K562 (cell line): ENCODE data around the gene SLCO2B1. TPM values are rescaled to one million over a fixed set of nuclear protein-coding genes. Genes with fewer than 3 reads are reported as not detected.

ENCODE experiments used
- ATAC-seq: fragments of 200-7000 bp; cut with Tn5 transposase; 3 replicates; pipeline ENCODE4 v1.9.1; 2020; ENCODE audit warnings: moderate library complexity
- BruUV-seq: library from RNA; stranded (reverse); fragments of 400-500 nt; replicated peaks from 2 replicates; lab custom pipeline; 2021; lab: Mats Ljungman, UMichigan
- CTCF ChIA-PET: fragments of 300-600 bp; formaldehyde crosslinking; extraction: SDS; loops from one replicate; lab custom pipeline; 2021; ENCODE audit warnings: low intra/inter-chr PET ratio; lab: Yijun Ruan, JAX
- POLR2A ChIA-PET: fragments of 300-600, 350-650 bp; sonication (Branson Sonifier 250); formaldehyde crosslinking; extraction: SDS; loops from one replicate; lab custom pipeline; 2021; ENCODE audit warnings: antibody characterized with exemption, inconsistent platforms; lab: Yijun Ruan, JAX
- DNase-seq, 4 experiments: peaks; one replicate each; pipeline versions ENCODE4 v3.0.0 to v3.0.0-alpha.2; 2011 to 2018; ENCODE audit warnings: low spot score in 3 of 4, mixed read lengths in 3 of 4; ENCODE audit errors: extremely low read depth in 1 of 4
- FAIRE-seq: peaks from 2 replicates; lab custom pipeline; 2011; peaks lifted over from hg19 to GRCh38; lab: Jason Lieb, UNC
- H2AFZ ChIP-seq: 2 replicates; pipeline ENCODE4 v1.6.0; 2011; ENCODE audit warnings: low read depth, low read length, control low read depth, inconsistent platforms
- H3K27ac ChIP-seq: fragments of 200-600 bp; 3 replicates; pipeline ENCODE4 v1.8.0; 2011; ENCODE audit warnings: low read depth, mild to moderate bottlenecking, control low read depth, inconsistent platforms, low read length, moderate library complexity, mixed read lengths; ENCODE audit errors: extremely low read depth
- H3K27me3 ChIP-seq, 2 experiments: fragments of 300-600 bp in 1 of 2; 2 replicates in 1 of 2; 3 replicates in 1 of 2; pipeline versions ENCODE4 v1.6.0 to v1.8.0; 2011; ENCODE audit warnings: inconsistent platforms in 2 of 2, low read length in 2 of 2, mild to moderate bottlenecking in 1 of 2, mixed read lengths in 1 of 2, moderate library complexity in 1 of 2; ENCODE audit not compliant: control insufficient read depth in 2 of 2, insufficient read depth in 2 of 2
- H3K36me3 ChIP-seq: fragments of 300-600 bp; 3 replicates; pipeline ENCODE4 v1.8.0; 2011; ENCODE audit warnings: mild to moderate bottlenecking, low read length, inconsistent platforms; ENCODE audit not compliant: control insufficient read depth, insufficient read depth
- H3K4me1 ChIP-seq, 2 experiments: fragments of 200-600 bp in 1 of 2; replicated peaks in 1 of 2; 2 replicates in 1 of 2; 3 replicates in 1 of 2; pipeline versions ENCODE4 v1.5.1 to v1.8.0; 2011; ENCODE audit warnings: inconsistent platforms in 2 of 2, low read length in 2 of 2, mild to moderate bottlenecking in 1 of 2, mixed read lengths in 1 of 2, moderate library complexity in 1 of 2; ENCODE audit not compliant: control insufficient read depth in 2 of 2, insufficient read depth in 2 of 2
- H3K4me2 ChIP-seq: 2 replicates; pipeline ENCODE4 v1.6.1; 2011; ENCODE audit warnings: low read length, control low read depth, inconsistent platforms, mixed read lengths; ENCODE audit not compliant: insufficient read depth
- H3K4me3 ChIP-seq: fragments of 200-600 bp; sonication (generic), shearing (Covaris generic); 2 replicates; pipeline ENCODE4 v1.5.1; 2016; ENCODE audit warnings: control low read depth, inconsistent platforms
- H3K79me2 ChIP-seq: fragments of 200-600 bp; 3 replicates; pipeline ENCODE4 v1.8.0; 2011; ENCODE audit warnings: low read length, inconsistent platforms; ENCODE audit not compliant: control insufficient read depth, insufficient read depth
- H3K9ac ChIP-seq, 2 experiments: 2 replicates each; pipeline versions ENCODE4 v1.6.0 to v1.6.1; 2011; ENCODE audit warnings: low read depth in 2 of 2, low read length in 2 of 2, control low read depth in 1 of 2, inconsistent platforms in 1 of 2, mild to moderate bottlenecking in 1 of 2, mixed read lengths in 1 of 2; ENCODE audit not compliant: insufficient read depth in 1 of 2
- H3K9me1 ChIP-seq: one replicate; pipeline ENCODE4 v1.6.0; 2011; ENCODE audit warnings: inconsistent platforms, mild to moderate bottlenecking, low read length, moderate library complexity; ENCODE audit not compliant: control insufficient read depth, insufficient read depth
- H3K9me3 ChIP-seq: replicated peaks from 2 replicates; pipeline ENCODE4 v1.5.1; 2011; ENCODE audit warnings: low read depth, low read length, inconsistent platforms; ENCODE audit not compliant: control insufficient read depth, insufficient read depth
- H4K20me1 ChIP-seq: replicated peaks from 2 replicates; pipeline ENCODE4 v1.6.1; 2011; ENCODE audit warnings: low read length, inconsistent platforms, mixed read lengths; ENCODE audit not compliant: control insufficient read depth, insufficient read depth
- BHLHE40 ChIP-seq: IDR thresholded peaks from 2 replicates; pipeline ENCODE4 v1.6.1; 2011; ENCODE audit warnings: low read length, improper control_type of control experiment
- EGR1 ChIP-seq: fragments of 450-650 bp; conservative IDR thresholded peaks from 2 replicates; pipeline ENCODE4 v1.6.1; 2017; ENCODE audit warnings: mild to moderate bottlenecking
- ESRRA ChIP-seq: fragments of 450-650 bp; IDR thresholded peaks from 2 replicates; pipeline ENCODE4 v1.6.1; 2014; ENCODE audit warnings: low read depth, mild to moderate bottlenecking, moderate library complexity, borderline replicate concordance
- POLR3G ChIP-seq: IDR thresholded peaks from 2 replicates; pipeline ENCODE4 v1.6.1; 2011; ENCODE audit not compliant: insufficient read length, insufficient replicate concordance; ENCODE audit errors: extremely low read depth
- ZBTB7A ChIP-seq: IDR thresholded peaks from 2 replicates; pipeline ENCODE4 v1.6.1; 2011; ENCODE audit warnings: low read depth, mild to moderate bottlenecking, low read length, moderate library complexity, borderline replicate concordance; ENCODE audit not compliant: control insufficient read depth
- WGBS: fragments of 100-300 bp; shearing (Covaris generic); methylation state at CpG from one replicate; pipeline ENCODE4 v1.1.6; 2016; ENCODE audit warnings: low coverage, mixed read lengths; ENCODE audit not compliant: insufficient coverage; ENCODE audit errors: missing lambda C conversion rate; 5-methylcytosine and 5-hydroxymethylcytosine counted together
- in situ Hi-C: fragments of 300-500 bp; cut with MboI; formaldehyde crosslinking; loops from 4 replicates; pipeline ENCODE4 v1.15.0; 2018; ENCODE audit warnings: inconsistent platforms, mixed read lengths
- intact Hi-C: fragments of 100-400 bp; cut with micrococcal nuclease; formaldehyde crosslinking; loops from 2 replicates; pipeline ENCODE4 v1.14.2; 2022
- polyA plus RNA-seq, 8 experiments: library from polyadenylated mRNA; depleted of rRNA in 4 of 8; stranded (reverse) in 5 of 8; unstranded in 3 of 8; fragments of >200 nt; fragmentation: Nextera tagmentation in 2 of 8; fragmentation: Illumina TruSeq in 1 of 8; extraction: Ambion mirVana in 2 of 8; extraction: Trizol in 1 of 8; gene quantifications; 2 replicates each; pipeline versions ENCODE4 v1.2.1 to v1.2.3, GENCODE V29; 2011 to 2014; ENCODE audit warnings: inconsistent platforms in 1 of 8, missing spikeins in 1 of 8
- total RNA-seq, 7 experiments: library from RNA; depleted of rRNA in 6 of 7; stranded (reverse); fragments of >200 nt in 6 of 7; fragmentation: Illumina TruSeq in 2 of 7; extraction: Trizol in 2 of 7; gene quantifications; 2 replicates each; pipeline versions ENCODE4 v1.2.1 to v1.2.3, GENCODE V29; 2011 to 2021; ENCODE audit warnings: low replicate concordance in 1 of 7
- TF ChIP-seq, protein P1 (sequence below): sonication (generic); formaldehyde crosslinking; IDR thresholded peaks from 2 replicates; pipeline ENCODE4 v1.8.1; 2023; ENCODE audit warnings: mild to moderate bottlenecking, missing genetic modification reagents
- TF ChIP-seq, protein P2 (sequence below): IDR thresholded peaks from 2 replicates; pipeline ENCODE4 v1.6.1; 2014; ENCODE audit warnings: antibody characterized with exemption
- TF ChIP-seq, protein P3 (sequence below): sonication (generic); formaldehyde crosslinking; IDR thresholded peaks from 2 replicates; pipeline ENCODE4 v1.9.0; 2022; ENCODE audit warnings: mild to moderate bottlenecking, missing genetic modification reagents

The SLCO2B1 gene
- total and polyA plus RNA-seq, 9 of the 15 experiments (the other 6 are each of a cell fraction or from before 2014, with no cell fraction given): 0.70 to 14.7 (median 7.6) TPM

DNA sequence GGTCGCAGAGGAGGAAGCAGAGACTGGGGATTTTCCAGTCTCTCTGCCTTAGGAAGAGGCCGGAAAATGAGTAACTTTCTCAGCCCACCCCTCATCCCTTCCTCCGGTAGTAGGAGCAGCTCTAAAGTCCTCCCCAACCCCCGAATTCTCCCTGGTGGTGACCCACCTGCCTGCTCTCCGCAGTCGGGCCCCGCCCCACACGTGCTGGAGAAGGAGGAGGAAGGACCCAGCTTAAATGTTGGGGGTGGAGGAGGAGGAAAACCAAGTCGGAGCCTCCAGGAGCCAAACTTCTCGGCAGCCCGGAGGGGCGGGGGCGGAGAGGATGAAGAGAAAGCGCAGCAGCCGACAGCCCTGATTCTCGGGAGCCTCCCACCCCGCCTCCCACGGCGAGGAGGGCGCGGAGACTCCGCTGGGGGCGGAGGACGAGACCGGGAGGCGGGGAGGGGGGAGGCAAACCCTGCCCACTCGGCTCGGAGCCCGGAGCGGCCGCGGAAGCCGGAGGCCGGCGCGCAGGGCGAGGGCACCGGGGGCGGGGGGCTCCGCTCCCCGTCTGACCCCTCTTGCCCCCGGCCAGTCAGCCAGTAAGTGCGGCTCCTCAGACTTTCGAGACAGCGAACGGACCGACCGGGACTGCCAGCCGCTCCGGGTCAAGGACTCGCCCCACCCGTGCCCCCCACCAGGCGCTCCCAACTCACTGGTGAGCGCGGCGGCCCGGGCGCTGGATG lies 89.6 kb downstream of the SLCO2B1 start, which contains the start of gene TPBGL:
Gene TPBGL (plus strand): TSS at position 464 of the 725 bp plus-strand sequence. CDS start 276 bp downstream, outside the sequence.
- no peak within 1 kb of the TSS for H3K27ac ChIP-seq
- DNase-seq (peak; percentile 49 to 72 (median 63)), FAIRE-seq (no peak), ATAC-seq (no peak)
- ChIA-PET CTCF (interaction anchor here (0.7 kb wide), 1 partner anchor 218 kb away, joined by 3 read pairs; no protein-coding TSS in a partner anchor), POLR2A (interaction anchor here (0.6 to 1.3 kb wide), 5 partner anchors 11 to 32 kb away, joined by 3 to 5 read pairs (median 3); no protein-coding TSS in a partner anchor)
- H4K20me1 ChIP-seq: peaks cover 25% of the 10 kb centered on the region
- TF ChIP-seq, protein P1, sequence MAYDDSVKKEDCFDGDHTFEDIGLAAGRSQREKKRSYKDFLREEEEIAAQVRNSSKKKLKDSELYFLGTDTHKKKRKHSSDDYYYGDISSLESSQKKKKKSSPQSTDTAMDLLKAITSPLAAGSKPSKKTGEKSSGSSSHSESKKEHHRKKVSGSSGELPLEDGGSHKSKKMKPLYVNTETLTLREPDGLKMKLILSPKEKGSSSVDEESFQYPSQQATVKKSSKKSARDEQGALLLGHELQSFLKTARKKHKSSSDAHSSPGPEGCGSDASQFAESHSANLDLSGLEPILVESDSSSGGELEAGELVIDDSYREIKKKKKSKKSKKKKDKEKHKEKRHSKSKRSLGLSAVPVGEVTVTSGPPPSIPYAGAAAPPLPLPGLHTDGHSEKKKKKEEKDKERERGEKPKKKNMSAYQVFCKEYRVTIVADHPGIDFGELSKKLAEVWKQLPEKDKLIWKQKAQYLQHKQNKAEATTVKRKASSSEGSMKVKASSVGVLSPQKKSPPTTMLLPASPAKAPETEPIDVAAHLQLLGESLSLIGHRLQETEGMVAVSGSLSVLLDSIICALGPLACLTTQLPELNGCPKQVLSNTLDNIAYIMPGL: no peak
- TF ChIP-seq, protein P2, sequence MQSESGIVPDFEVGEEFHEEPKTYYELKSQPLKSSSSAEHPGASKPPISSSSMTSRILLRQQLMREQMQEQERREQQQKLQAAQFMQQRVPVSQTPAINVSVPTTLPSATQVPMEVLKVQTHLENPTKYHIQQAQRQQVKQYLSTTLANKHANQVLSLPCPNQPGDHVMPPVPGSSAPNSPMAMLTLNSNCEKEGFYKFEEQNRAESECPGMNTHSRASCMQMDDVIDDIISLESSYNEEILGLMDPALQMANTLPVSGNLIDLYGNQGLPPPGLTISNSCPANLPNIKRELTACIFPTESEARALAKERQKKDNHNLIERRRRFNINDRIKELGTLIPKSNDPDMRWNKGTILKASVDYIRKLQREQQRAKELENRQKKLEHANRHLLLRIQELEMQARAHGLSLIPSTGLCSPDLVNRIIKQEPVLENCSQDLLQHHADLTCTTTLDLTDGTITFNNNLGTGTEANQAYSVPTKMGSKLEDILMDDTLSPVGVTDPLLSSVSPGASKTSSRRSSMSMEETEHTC: no peak
- peak; percentile 17; the same call in 1 of the 2 replicates for TF ChIP-seq ZBTB7A
- no peak for TF ChIP-seq POLR3G
- peak; percentile 63 for TF ChIP-seq BHLHE40
- TF ChIP-seq, protein P3, sequence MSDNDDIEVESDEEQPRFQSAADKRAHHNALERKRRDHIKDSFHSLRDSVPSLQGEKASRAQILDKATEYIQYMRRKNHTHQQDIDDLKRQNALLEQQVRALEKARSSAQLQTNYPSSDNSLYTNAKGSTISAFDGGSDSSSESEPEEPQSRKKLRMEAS (CRISPR knock-in tag): peak; percentile 59
- TF ChIP-seq ESRRA: no peak
- TF ChIP-seq EGR1: peak; percentile 78
- H3K9ac ChIP-seq: peak within 1 kb of the TSS in 1 of 2 experiments; percentile 93; a peak in 2 of 4 replicates
- H3K4me1 ChIP-seq: peaks cover 3 to 23% of the 10 kb centered on the region in 2 experiments; a peak in 4 of 5 replicates
- H3K36me3 ChIP-seq: no peaks in the 10 kb centered on the region
- in situ Hi-C loops (no loop called here), intact Hi-C loops (loop anchor here (10.0 kb wide), 1 partner anchor 536 kb away; no protein-coding TSS in a partner anchor)
- H2AFZ ChIP-seq: peak within 1 kb of the TSS; percentile 92
- WGBS: 8% methylated on average over 16 of the region's 58 CpGs
- H3K27me3 ChIP-seq: peaks cover 24 to 56% of the 10 kb centered on the region in 2 experiments
- H3K9me3 ChIP-seq: no peaks in the 10 kb centered on the region
- no peaks in the 10 kb centered on the region for H3K79me2 ChIP-seq
- peak within 1 kb of the TSS; percentile 77; the same call in 1 of the 2 replicates for H3K4me2 ChIP-seq
- peak within 1 kb of the TSS; percentile 51 for H3K4me3 ChIP-seq
- no TSS peak for BruUV-seq
- H3K9me1 ChIP-seq: peaks cover 4% of the 10 kb centered on the region
